WERI-Rb-1 (cell line): ENCODE results near the gene ATP8A2.

ENCODE experiments used
- DNase-seq: peaks from one replicate; pipeline ENCODE4 v3.0.0-alpha.2; 2020
- H3K27ac ChIP-seq: fragments of 250-450 bp; sonication (Bioruptor Pico); 2 replicates; pipeline ENCODE4 v1.5.1; 2020; ENCODE audit warnings: mild to moderate bottlenecking, moderate library complexity
- H3K27me3 ChIP-seq: fragments of 250-450 bp; sonication (Bioruptor Pico); 2 replicates; pipeline ENCODE4 v1.5.1; 2021; ENCODE audit warnings: mild to moderate bottlenecking, low read depth, moderate library complexity; ENCODE audit not compliant: insufficient read depth, severe bottlenecking
- H3K36me3 ChIP-seq: fragments of 250-450 bp; sonication (Bioruptor Pico); 2 replicates; pipeline ENCODE4 v1.5.1; 2020; ENCODE audit warnings: mild to moderate bottlenecking, moderate library complexity
- H3K4me3 ChIP-seq: 2 replicates; pipeline ENCODE4 v1.5.1; 2011; ENCODE audit warnings: low read depth, mild to moderate bottlenecking, control low read depth, low read length
- H3K9me3 ChIP-seq: fragments of 250-450 bp; sonication (Bioruptor Pico); 2 replicates; pipeline ENCODE4 v1.5.1; 2021; ENCODE audit warnings: mild to moderate bottlenecking, moderate library complexity; ENCODE audit not compliant: severe bottlenecking
- CTCF ChIP-seq: IDR thresholded peaks from 2 replicates; pipeline ENCODE4 v1.5.1; 2011; ENCODE audit warnings: low read depth, mild to moderate bottlenecking, control low read depth, inconsistent platforms, low read length

ATP8A2 gene

GRCh38 chr13:25677956-25678355 lies 306.2 kb downstream of the ATP8A2 start:
- H3K27ac ChIP-seq = no peak overlapping the region
- H3K36me3 ChIP-seq = no peaks in the 10 kb centered on the region
- no peak for TF ChIP-seq CTCF
- no peaks in the 10 kb centered on the region for H3K27me3 ChIP-seq
- no peaks in the 10 kb centered on the region for H3K9me3 ChIP-seq
- no peak overlapping the region for H3K4me3 ChIP-seq
- DNase-seq = no peak

GRCh38 chr13:25678398-25678797 lies 306.6 kb downstream of the ATP8A2 start:
- Histone ChIP-seq H3K4me3 (no peak overlapping the region), H3K36me3 (no peaks in the 10 kb centered on the region), H3K27me3 (no peaks in the 10 kb centered on the region), H3K27ac (no peak overlapping the region), H3K9me3 (no peaks in the 10 kb centered on the region)
- TF ChIP-seq CTCF = peak; percentile 49
- no peak for DNase-seq

GRCh38 chr13:25679159-25679558 lies 307.4 kb downstream of the ATP8A2 start:
- Histone ChIP-seq H3K36me3 (no peaks in the 10 kb centered on the region), H3K27ac (no peak overlapping the region), H3K27me3 (no peaks in the 10 kb centered on the region), H3K4me3 (no peak overlapping the region), H3K9me3 (no peaks in the 10 kb centered on the region)
- no peak for DNase-seq
- TF ChIP-seq CTCF = no peak

GRCh38 chr13:25679936-25680335 lies 308.2 kb downstream of the ATP8A2 start:
- no peaks in the 10 kb centered on the region for H3K9me3 ChIP-seq
- H3K4me3 ChIP-seq = no peak overlapping the region
- no peaks in the 10 kb centered on the region for H3K27me3 ChIP-seq
- TF ChIP-seq CTCF = no peak
- no peak for DNase-seq
- H3K36me3 ChIP-seq = no peaks in the 10 kb centered on the region
- H3K27ac ChIP-seq = no peak overlapping the region

- Histone ChIP-seq H3K9me3 (no peaks in the 10 kb centered on the region), H3K27ac (no peak overlapping the region), H3K4me3 (no peak overlapping the region), H3K36me3 (no peaks in the 10 kb centered on the region), H3K27me3 (no peaks in the 10 kb centered on the region)
- no peak for DNase-seq
- TF ChIP-seq CTCF = no peak
Observed at GRCh38 chr13:25682276-25682675, 310.5 kb downstream of the ATP8A2 start.

- TF ChIP-seq CTCF = no peak
- Histone ChIP-seq H3K9me3 (no peaks in the 10 kb centered on the region), H3K27ac (no peak overlapping the region), H3K27me3 (no peaks in the 10 kb centered on the region), H3K4me3 (no peak overlapping the region), H3K36me3 (no peaks in the 10 kb centered on the region)
- DNase-seq = no peak
Observed at GRCh38 chr13:25683056-25683455, 311.3 kb downstream of the ATP8A2 start.
